ENCODE results near the gene ALDH1A1.

ALDH1A1 gene

GRCh38 chr9:72937545-72937944 lies 15.3 kb downstream of the ALDH1A1 start:
- no peak for TF ChIP-seq CTCF (IDR thresholded peaks at IDR 0.05; ENCODE audit: control extremely low read depth, extremely low read depth, low read depth, missing control alignments)
- POLR2A ChIA-PET, result no interaction called here
- DNase-seq (ENCODE audit: extremely low spot score), result no peak
- CTCF ChIA-PET, result interaction anchor here (0.8 kb wide), 1 partner anchor 10 kb away, joined by 3 read pairs; no protein-coding TSS in a partner anchor

- POLR2A ChIA-PET, result no interaction called here
- no peak for DNase-seq (ENCODE audit: extremely low spot score)
- CTCF ChIA-PET, result no interaction called here
- no peak for TF ChIP-seq CTCF (IDR thresholded peaks at IDR 0.05; ENCODE audit: control extremely low read depth, extremely low read depth, low read depth, missing control alignments)
Measured at GRCh38 chr9:72936679-72937078, 16.2 kb downstream of the ALDH1A1 start.

GRCh38 chr9:72936266-72936665 lies 16.6 kb downstream of the ALDH1A1 start:
- TF ChIP-seq CTCF (IDR thresholded peaks at IDR 0.05; ENCODE audit: control extremely low read depth, extremely low read depth, low read depth, missing control alignments), result no peak
- CTCF ChIA-PET, result interaction anchor here (0.9 kb wide), 1 partner anchor 171 kb away, joined by 3 read pairs; no protein-coding TSS in a partner anchor
- DNase-seq (ENCODE audit: extremely low spot score), result no peak
- POLR2A ChIA-PET, result no interaction called here

- CTCF ChIA-PET, result interaction anchor here (0.9 kb wide), 1 partner anchor 172 kb away, joined by 3 read pairs; no protein-coding TSS in a partner anchor
- DNase-seq (ENCODE audit: extremely low spot score), result no peak
Measured at GRCh38 chr9:72935595-72935994, 17.3 kb downstream of the ALDH1A1 start.

GRCh38 chr9:72933730-72934665 lies 18.9 kb downstream of the ALDH1A1 start:
- ChIA-PET POLR2A (no interaction called here), CTCF (no interaction called here)
- no peak for DNase-seq (ENCODE audit: extremely low spot score)
- TF ChIP-seq CTCF (IDR thresholded peaks at IDR 0.05; ENCODE audit: control extremely low read depth, extremely low read depth, low read depth, missing control alignments), result no peak

More at GRCh38 chr9:72935595-72935994, 17.3 kb downstream of the ALDH1A1 start:
- POLR2A ChIA-PET, result no interaction called here
- TF ChIP-seq CTCF (IDR thresholded peaks at IDR 0.05; ENCODE audit: control extremely low read depth, extremely low read depth, low read depth, missing control alignments), result no peak

- ChIA-PET POLR2A (no interaction called here), CTCF (interaction anchor here (1.6 kb wide), 1 partner anchor 42 kb away, joined by 4 read pairs; no protein-coding TSS in a partner anchor)
- no peak for DNase-seq (ENCODE audit: extremely low spot score)
- TF ChIP-seq CTCF (IDR thresholded peaks at IDR 0.05; ENCODE audit: control extremely low read depth, extremely low read depth, low read depth, missing control alignments), result no peak
Measured at GRCh38 chr9:72932619-72933018, 20.2 kb downstream of the ALDH1A1 start.

Data from GM10248 (cell line).